Activated CD4-positive, alpha-beta T cell treated with anti-CD3 and anti-CD28 coated beads, Interleukin-2, amount 50 U/mL, for 24 hours (primary cell): ENCODE data around the gene SLC7A7.
A peak's percentile ranks its signal among the peaks of the same experiment; 100 is the strongest.
"Not testable (repeated sequence)": the region's sequence is repeated elsewhere in the genome, so short reads cannot be mapped to it uniquely, and the experiment has no call there.

Source experiments
- DNase-seq, 2 donors: peaks; one replicate each; pipeline ENCODE4 v3.0.0-alpha.2; 2020; ENCODE audit warnings: low read depth in 1 of 2, low spot score in 1 of 2

SLC7A7 gene

GRCh38 chr14:22844221-22845102, 29.2 kb upstream of the SLC7A7 start:
- no peak for DNase-seq

GRCh38 chr14:22843123-22843925, 28.1 kb upstream of the SLC7A7 start:
- no peak for DNase-seq

GRCh38 chr14:22842211-22843122, 27.2 kb upstream of the SLC7A7 start:
- DNase-seq, result no peak

GRCh38 chr14:22841769-22842168, 26.5 kb upstream of the SLC7A7 start:
- no peak for DNase-seq

GRCh38 chr14:22841311-22841710, 26.1 kb upstream of the SLC7A7 start:
- DNase-seq, result no peak

- no peak for DNase-seq
These were observed 24.0 kb upstream of the SLC7A7 start for GRCh38 chr14:22839159-22839779.

GRCh38 chr14:22838631-22839041, 23.4 kb upstream of the SLC7A7 start:
- DNase-seq, result no peak

GRCh38 chr14:22837750-22838538, 22.7 kb upstream of the SLC7A7 start:
- no peak for DNase-seq

- DNase-seq, result no peak
These were observed 22.0 kb upstream of the SLC7A7 start for GRCh38 chr14:22837114-22837749.

- DNase-seq, result no peak
These were observed 21.3 kb upstream of the SLC7A7 start, which contains the start of gene MMP14 for GRCh38 chr14:22836301-22837113. TSS of gene MMP14 (plus strand) at chr14:22836585. CDS start at chr14:22836818, 233 bp downstream.

- no peak for DNase-seq
These were observed 20.3 kb upstream of the SLC7A7 start for GRCh38 chr14:22835505-22835904.

GRCh38 chr14:22830443-22831010, 15.3 kb upstream of the SLC7A7 start:
- no peak for DNase-seq

GRCh38 chr14:22829661-22830442, 14.6 kb upstream of the SLC7A7 start, which contains the start of gene MRPL52:
TSS of gene MRPL52 (plus strand) at chr14:22829887. CDS start at chr14:22829913, 26 bp downstream.
- DNase-seq, result peak; percentile 78 to 88

- not testable (repeated sequence) for DNase-seq
These were observed 13.9 kb upstream of the SLC7A7 start for GRCh38 chr14:22829076-22829660.

- no peak for DNase-seq
These were observed 9.6 kb upstream of the SLC7A7 start for GRCh38 chr14:22824711-22825359.

- peak; percentile 39 to 48 for DNase-seq
These were observed 7.4 kb upstream of the SLC7A7 start for GRCh38 chr14:22822571-22823098.
